GM18867 (cell line): ENCODE data around the gene FOXL3.

Experiments
- ATAC-seq: cut with Tn5 transposase; IDR thresholded peaks from one replicate; pipeline ENCODE4 v1.9.1; 2021; ENCODE audit warnings: mild to moderate bottlenecking, moderate library complexity; ENCODE audit not compliant: unreplicated experiment

The FOXL3 gene

GRCh38 chr7:265998-266850 lies 23.7 kb upstream of the FOXL3 start:
- no peak for ATAC-seq

GRCh38 chr7:266851-267840 lies 22.8 kb upstream of the FOXL3 start:
- ATAC-seq: no peak

GRCh38 chr7:268991-269390 lies 21.0 kb upstream of the FOXL3 start:
- ATAC-seq: no peak

GRCh38 chr7:269721-270120 lies 20.2 kb upstream of the FOXL3 start:
- ATAC-seq: no peak

GRCh38 chr7:270351-270983 lies 19.5 kb upstream of the FOXL3 start:
- no peak for ATAC-seq

- ATAC-seq: no peak
These were observed 18.5 kb upstream of the FOXL3 start for GRCh38 chr7:271266-272107.

GRCh38 chr7:272108-272615 lies 17.8 kb upstream of the FOXL3 start:
- ATAC-seq: no peak

GRCh38 chr7:272631-273030 lies 17.3 kb upstream of the FOXL3 start:
- no peak for ATAC-seq

GRCh38 chr7:273327-273726 lies 16.6 kb upstream of the FOXL3 start:
- no peak for ATAC-seq

GRCh38 chr7:274266-274665 lies 15.7 kb upstream of the FOXL3 start:
- no peak for ATAC-seq

GRCh38 chr7:276230-276835 lies 13.6 kb upstream of the FOXL3 start:
- ATAC-seq: no peak

- ATAC-seq: no peak
These were observed 12.7 kb upstream of the FOXL3 start for GRCh38 chr7:277228-277627.

GRCh38 chr7:278081-278480 lies 11.9 kb upstream of the FOXL3 start:
- no peak for ATAC-seq

- no peak for ATAC-seq
These were observed 10.1 kb upstream of the FOXL3 start for GRCh38 chr7:279821-280220.

- no peak for ATAC-seq
These were observed 9.5 kb upstream of the FOXL3 start for GRCh38 chr7:280461-280860.

GRCh38 chr7:281637-282036 lies 8.3 kb upstream of the FOXL3 start:
- ATAC-seq: no peak

- no peak for ATAC-seq
These were observed 7.3 kb upstream of the FOXL3 start for GRCh38 chr7:282621-283020.

GRCh38 chr7:284762-285722 lies 4.9 kb upstream of the FOXL3 start:
- no peak for ATAC-seq

GRCh38 chr7:285731-286130 lies 4.2 kb upstream of the FOXL3 start:
- ATAC-seq: no peak
